SIG-M5 treated with dmso at 0.1 percent for 504 hours (cell line): ENCODE measurements around the gene TMEM242.

ENCODE experiments used
- DNase-seq: peaks from one replicate; lab custom pipeline; 2025; ENCODE audit not compliant: unreplicated experiment; lab: John Stamatoyannopoulos, UW

TMEM242 gene

DNA sequence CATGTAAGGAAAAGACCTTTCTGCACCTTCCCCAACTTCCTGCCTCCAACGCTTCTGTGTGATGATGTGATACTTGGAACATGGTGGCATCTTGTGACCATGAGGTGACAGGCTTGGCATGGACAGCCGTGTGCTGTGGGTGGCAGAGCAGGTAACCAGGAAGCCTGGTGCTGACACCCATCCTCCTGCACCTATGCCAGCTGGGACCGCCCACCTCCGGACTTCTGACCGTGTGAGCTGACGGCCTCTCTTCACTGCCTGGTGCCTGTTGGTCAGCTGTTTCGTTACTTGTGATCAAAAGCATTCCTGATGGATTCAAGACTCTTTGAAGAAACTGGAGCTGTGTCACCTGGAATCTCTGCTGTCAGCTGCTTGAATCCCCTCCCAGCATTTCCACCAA, 70.3 kb downstream of the TMEM242 start:
- DNase-seq, result no peak

- DNase-seq, result no peak
Measured at GRCh38 chr6:157251586-157252247, 71.6 kb downstream of the TMEM242 start.

GRCh38 chr6:157249826-157250225, 73.5 kb downstream of the TMEM242 start:
- no peak for DNase-seq

GRCh38 chr6:157248264-157248663, 75.1 kb downstream of the TMEM242 start:
- no peak for DNase-seq

GRCh38 chr6:157246771-157247484, 76.4 kb downstream of the TMEM242 start:
- no peak for DNase-seq

DNA sequence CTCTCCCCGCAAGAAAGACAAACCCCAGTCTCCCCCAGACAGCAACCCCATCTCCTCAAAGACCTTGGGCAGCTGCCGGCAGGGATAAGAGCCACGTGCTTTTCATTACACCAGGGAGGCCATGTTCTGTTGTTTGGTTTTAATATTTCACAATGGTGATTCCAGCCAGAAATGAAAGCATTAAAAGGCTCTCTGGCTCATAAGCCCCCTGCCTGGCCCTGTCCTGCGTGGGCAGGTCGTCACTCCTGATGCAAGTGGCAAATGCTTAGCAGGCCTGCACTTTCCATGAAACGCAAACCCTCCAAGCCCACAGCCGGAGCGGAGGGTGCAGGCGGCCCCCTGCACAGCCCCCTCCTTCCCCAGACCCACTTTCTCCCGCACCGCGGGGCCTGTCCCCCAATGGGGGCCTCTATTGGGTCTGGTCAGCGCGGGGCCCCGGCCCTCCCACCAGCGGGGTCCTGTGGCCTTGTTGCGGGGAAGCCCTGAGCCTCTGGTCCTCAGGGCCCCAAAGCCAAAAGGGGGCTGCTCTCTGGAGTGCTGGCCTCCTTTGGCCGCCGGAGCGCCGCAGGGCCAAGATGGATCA, 77.2 kb downstream of the TMEM242 start:
- no peak for DNase-seq

DNA sequence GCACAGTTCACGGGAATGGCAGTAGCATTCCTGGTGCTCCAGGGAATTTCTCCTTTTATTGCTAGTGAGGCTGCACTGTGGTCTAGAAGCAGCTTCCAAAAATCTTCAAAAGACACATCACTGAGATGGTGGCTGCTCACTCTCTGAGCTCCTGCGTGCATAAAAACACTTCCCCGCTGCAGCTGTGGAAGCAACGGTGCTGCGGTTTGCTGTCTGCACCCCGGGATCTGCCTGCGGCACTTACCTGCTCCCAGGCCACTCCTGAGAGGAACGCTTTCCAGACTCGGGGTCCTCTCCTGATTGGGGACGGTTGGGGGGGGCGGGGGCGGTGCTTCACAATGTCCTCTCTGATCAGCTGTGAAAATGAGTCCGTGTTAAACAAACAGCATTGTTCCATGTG, 77.9 kb downstream of the TMEM242 start:
- no peak for DNase-seq

GRCh38 chr6:157244780-157245179, 78.5 kb downstream of the TMEM242 start:
- DNase-seq, result no peak

DNA sequence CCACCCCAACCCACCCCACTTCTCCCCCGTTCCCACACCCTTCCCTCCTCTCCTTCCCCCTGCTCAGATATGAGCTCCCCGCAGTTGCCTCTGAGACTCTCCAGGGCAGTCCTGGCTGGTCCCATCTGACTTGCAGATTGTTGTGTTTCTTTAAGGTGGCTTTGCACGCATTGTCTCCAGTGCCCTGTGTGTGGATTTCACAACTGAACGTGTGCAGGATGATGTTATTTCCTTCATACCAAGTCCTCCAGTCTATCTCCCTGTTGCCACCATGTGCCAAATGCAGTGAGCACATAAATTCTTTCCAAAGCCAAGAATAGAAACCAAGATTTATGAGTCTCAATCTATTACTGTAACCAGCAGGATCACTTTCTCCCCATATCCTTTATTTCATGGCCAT, 79.1 kb downstream of the TMEM242 start:
- DNase-seq, result no peak

DNA sequence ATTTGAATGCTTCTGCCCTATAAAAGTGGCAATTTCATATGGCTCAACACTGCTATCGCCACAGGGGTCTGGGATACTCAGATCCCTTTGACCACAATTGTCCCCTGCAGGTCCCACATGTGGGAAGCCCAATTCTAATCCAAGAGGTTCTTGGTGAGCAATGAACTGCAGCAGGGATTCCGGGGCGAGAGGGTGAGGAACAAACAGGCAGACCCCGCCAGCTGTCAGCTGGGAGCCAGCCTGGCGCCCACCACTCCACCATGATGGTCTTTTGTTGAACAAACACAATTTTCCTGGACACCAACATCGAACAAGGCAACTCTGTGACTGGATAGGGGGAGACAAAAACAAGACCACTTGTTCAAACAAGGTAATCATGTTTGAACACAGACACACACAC, 80.5 kb downstream of the TMEM242 start:
- no peak for DNase-seq

GRCh38 chr6:157240960-157241311, 82.4 kb downstream of the TMEM242 start:
- DNase-seq, result no peak

DNA sequence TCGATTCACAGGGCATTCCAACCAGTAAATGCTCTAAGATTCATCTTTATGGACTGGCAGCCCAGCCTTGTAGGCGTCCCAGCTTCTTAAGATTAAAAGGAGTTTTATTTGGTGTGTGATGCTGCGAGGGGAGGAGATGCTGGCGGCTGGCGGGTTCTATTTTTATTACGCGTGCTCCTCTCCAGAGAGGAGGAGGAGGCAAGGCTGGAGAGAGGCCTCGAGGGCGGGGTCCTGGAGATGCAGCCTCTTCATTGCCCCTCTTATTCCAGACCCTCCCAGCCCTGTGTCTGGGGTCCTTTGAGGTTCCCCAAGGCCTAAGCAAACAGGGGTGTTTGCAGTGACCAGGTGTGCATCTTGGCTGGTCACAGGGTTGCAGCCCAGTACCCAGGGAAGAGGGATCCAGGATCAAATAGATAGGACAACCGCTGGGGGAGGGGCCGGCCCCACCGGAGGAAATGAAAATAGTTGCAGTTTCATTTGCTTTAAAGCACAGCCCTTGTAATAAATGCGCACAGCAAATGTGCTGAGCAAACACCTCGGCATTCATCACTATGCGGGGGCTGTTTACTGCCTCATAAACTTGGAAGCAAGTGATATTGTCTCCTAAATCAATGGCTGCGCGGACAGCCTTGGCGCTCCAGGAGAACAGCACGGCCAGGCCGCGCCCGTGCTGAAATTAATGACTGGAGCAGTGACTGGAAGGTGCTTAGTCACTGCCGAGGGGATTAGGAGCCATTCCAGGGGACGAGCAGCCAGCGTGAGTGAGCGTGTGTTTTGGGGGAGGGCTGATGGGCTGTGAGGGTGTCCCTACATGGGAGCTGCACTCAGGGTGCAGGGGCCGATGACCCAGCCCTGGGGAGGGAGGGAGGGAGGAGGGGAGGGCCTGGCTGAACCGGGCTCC, 83.0 kb downstream of the TMEM242 start:
- no peak for DNase-seq

DNA sequence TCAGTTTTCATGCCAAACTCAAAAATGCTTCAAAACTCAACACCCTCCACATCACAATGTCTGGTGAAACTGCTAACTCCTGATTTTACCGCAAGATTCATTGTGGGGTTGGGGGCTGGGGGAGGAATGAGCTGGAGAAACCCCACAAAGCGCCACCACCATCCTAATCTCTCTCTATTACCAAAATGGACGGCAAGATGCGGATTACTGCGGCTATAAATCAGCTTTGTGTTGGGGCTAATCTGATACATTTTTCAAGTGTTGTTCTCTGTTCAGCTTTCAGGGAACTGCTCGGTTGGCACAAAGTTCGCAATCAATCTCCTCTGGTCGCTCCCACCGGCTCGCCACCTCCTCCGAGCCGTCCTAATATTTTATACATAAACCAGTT, 83.7 kb downstream of the TMEM242 start:
- no peak for DNase-seq
